HL-60 (cell line): ENCODE results near the gene SENP8.

Experiments used
- GABPA ChIP-seq: IDR thresholded peaks from 2 replicates; pipeline ENCODE4 v1.6.1; 2012; ENCODE audit warnings: low read depth
- POLR2AphosphoS5 ChIP-seq: IDR thresholded peaks from 2 replicates; pipeline ENCODE4 v1.6.1; 2012; ENCODE audit warnings: low read depth
- SPI1 ChIP-seq: IDR thresholded peaks from 2 replicates; pipeline ENCODE4 v1.6.1; 2012; ENCODE audit warnings: low read depth, mild to moderate bottlenecking, borderline replicate concordance
- TF ChIP-seq, protein P1 (sequence below): IDR thresholded peaks from one replicate; pipeline ENCODE4 v1.5.1; 2011; ENCODE audit warnings: low read length, control low read depth, inconsistent platforms; ENCODE audit not compliant: insufficient read depth
- TF ChIP-seq, protein P2 (sequence below): IDR thresholded peaks from 2 replicates; pipeline ENCODE4 v1.6.1; 2012; ENCODE audit warnings: low read depth; ENCODE audit not compliant: insufficient replicate concordance

DNA sequence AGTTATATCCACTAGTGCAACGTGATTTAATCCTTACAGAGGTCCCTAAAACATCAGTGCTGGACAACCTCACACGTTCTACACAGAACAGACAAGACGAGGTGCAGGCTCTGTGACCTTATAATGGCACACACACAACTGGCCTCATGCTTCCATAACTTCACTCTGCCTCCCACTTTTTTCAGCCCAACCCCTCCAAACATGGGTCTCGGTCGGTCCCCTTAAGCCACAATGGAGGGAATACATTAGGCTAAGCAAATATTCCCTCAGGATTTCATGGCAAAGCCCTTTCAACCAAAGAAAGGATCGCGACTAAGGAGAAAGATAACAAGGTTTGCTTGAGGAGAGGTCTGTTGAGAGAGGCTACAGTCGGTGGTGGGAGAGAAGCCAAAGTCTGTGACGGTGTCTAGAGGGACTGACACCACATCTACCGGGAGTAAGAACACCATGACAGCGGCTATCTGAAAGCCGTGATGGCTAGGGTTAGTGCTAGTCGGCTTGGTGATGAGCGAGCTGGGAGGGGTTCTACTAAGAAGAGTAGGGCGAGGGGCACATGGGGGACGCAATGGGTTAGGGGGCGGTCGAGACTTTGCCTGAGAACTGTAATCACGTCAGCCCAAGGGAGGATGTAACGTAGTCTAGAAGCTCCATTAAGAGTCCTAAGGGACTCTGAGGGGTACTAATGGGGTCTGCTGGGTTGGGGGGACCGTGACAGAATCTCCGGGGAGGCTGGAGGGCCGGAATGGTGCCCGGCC lies 1.3 kb upstream of the SENP8 start:
- TF ChIP-seq, protein P1, sequence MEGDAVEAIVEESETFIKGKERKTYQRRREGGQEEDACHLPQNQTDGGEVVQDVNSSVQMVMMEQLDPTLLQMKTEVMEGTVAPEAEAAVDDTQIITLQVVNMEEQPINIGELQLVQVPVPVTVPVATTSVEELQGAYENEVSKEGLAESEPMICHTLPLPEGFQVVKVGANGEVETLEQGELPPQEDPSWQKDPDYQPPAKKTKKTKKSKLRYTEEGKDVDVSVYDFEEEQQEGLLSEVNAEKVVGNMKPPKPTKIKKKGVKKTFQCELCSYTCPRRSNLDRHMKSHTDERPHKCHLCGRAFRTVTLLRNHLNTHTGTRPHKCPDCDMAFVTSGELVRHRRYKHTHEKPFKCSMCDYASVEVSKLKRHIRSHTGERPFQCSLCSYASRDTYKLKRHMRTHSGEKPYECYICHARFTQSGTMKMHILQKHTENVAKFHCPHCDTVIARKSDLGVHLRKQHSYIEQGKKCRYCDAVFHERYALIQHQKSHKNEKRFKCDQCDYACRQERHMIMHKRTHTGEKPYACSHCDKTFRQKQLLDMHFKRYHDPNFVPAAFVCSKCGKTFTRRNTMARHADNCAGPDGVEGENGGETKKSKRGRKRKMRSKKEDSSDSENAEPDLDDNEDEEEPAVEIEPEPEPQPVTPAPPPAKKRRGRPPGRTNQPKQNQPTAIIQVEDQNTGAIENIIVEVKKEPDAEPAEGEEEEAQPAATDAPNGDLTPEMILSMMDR, result no peak
- TF ChIP-seq POLR2AphosphoS5, result no peak
- TF ChIP-seq, protein P2, sequence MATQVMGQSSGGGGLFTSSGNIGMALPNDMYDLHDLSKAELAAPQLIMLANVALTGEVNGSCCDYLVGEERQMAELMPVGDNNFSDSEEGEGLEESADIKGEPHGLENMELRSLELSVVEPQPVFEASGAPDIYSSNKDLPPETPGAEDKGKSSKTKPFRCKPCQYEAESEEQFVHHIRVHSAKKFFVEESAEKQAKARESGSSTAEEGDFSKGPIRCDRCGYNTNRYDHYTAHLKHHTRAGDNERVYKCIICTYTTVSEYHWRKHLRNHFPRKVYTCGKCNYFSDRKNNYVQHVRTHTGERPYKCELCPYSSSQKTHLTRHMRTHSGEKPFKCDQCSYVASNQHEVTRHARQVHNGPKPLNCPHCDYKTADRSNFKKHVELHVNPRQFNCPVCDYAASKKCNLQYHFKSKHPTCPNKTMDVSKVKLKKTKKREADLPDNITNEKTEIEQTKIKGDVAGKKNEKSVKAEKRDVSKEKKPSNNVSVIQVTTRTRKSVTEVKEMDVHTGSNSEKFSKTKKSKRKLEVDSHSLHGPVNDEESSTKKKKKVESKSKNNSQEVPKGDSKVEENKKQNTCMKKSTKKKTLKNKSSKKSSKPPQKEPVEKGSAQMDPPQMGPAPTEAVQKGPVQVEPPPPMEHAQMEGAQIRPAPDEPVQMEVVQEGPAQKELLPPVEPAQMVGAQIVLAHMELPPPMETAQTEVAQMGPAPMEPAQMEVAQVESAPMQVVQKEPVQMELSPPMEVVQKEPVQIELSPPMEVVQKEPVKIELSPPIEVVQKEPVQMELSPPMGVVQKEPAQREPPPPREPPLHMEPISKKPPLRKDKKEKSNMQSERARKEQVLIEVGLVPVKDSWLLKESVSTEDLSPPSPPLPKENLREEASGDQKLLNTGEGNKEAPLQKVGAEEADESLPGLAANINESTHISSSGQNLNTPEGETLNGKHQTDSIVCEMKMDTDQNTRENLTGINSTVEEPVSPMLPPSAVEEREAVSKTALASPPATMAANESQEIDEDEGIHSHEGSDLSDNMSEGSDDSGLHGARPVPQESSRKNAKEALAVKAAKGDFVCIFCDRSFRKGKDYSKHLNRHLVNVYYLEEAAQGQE, result no peak
- no peak for TF ChIP-seq SPI1
- TF ChIP-seq GABPA, result no peak
